K562 (cell line): ENCODE measurements around the gene USP5. TPM values are rescaled to one million over a fixed set of nuclear protein-coding genes. Genes with fewer than 3 reads are reported as not detected.
A peak's percentile ranks its signal among the peaks of the same experiment; 100 is the strongest.

Experiments used
- BACH1 ChIP-seq: fragments of 200-800 bp; sonication (Bioruptor generic); IDR thresholded peaks from 2 replicates; pipeline ENCODE4 v1.6.1; 2016; ENCODE audit warnings: missing genetic modification characterization, missing compliant biosample characterization
- ELF1 ChIP-seq: fragments of 200-800 bp; sonication (Bioruptor generic); IDR thresholded peaks from 2 replicates; pipeline ENCODE4 v1.6.1; 2016; ENCODE audit warnings: missing genetic modification characterization, missing compliant biosample characterization
- NCOR1 ChIP-seq: fragments of 450-650 bp; IDR thresholded peaks from 2 replicates; pipeline ENCODE4 v1.6.1; 2016; ENCODE audit warnings: mild to moderate bottlenecking, moderate library complexity
- RAD51 ChIP-seq: fragments of 450-650 bp; IDR thresholded peaks from 2 replicates; pipeline ENCODE4 v1.7.1; 2016; ENCODE audit warnings: low read depth, mild to moderate bottlenecking, borderline replicate concordance
- RCOR1 ChIP-seq, 2 experiments: IDR thresholded peaks; 2 replicates each; pipeline ENCODE4 v1.6.1; 2012; ENCODE audit warnings: low read depth in 2 of 2, low read length in 2 of 2, borderline replicate concordance in 1 of 2, improper control_type of control experiment in 1 of 2
- SMARCE1 ChIP-seq: fragments of 450-650 bp; IDR thresholded peaks from 2 replicates; pipeline ENCODE4 v1.7.1; 2016; ENCODE audit warnings: mild to moderate bottlenecking
- SRF ChIP-seq, 2 experiments: fragments of 250-450, 450-650 bp in 1 of 2; sonication (Bioruptor Pico) in 1 of 2; sonication (generic) in 1 of 2; formaldehyde crosslinking; IDR thresholded peaks; 2 replicates each; pipeline versions ENCODE4 v1.5.0 to v1.5.1; 2020 to 2022; ENCODE audit warnings: mild to moderate bottlenecking in 1 of 2, missing genetic modification reagents in 1 of 2
- THRA ChIP-seq: fragments of 450-650 bp; IDR thresholded peaks from 2 replicates; pipeline ENCODE4 v1.6.1; 2017; ENCODE audit warnings: mild to moderate bottlenecking, moderate library complexity
- WHSC1 ChIP-seq: IDR thresholded peaks from one replicate; pipeline ENCODE4 v1.6.1; 2012; ENCODE audit warnings: low read length, control low read depth, inconsistent platforms
- ZNF175 ChIP-seq: fragments of 200-800 bp; sonication (Bioruptor generic); IDR thresholded peaks from 2 replicates; pipeline ENCODE4 v1.6.1; 2016; ENCODE audit warnings: low read depth, mild to moderate bottlenecking, missing genetic modification characterization, missing compliant biosample characterization
- ZNF184 ChIP-seq: sonication (generic); formaldehyde crosslinking; IDR thresholded peaks from 2 replicates; pipeline ENCODE4 v1.5.0; 2020; ENCODE audit warnings: missing genetic modification reagents
- ZNF282 ChIP-seq: sonication (generic); formaldehyde crosslinking; IDR thresholded peaks from 2 replicates; pipeline ENCODE4 v1.8.1; 2023; ENCODE audit warnings: missing genetic modification reagents
- ZNF766 ChIP-seq: fragments of 200-800 bp; sonication (Bioruptor generic); conservative IDR thresholded peaks from 2 replicates; pipeline ENCODE4 v1.6.1; 2016; ENCODE audit warnings: missing genetic modification characterization, missing compliant biosample characterization
- polyA plus RNA-seq, 8 experiments: library from polyadenylated mRNA; depleted of rRNA in 4 of 8; stranded (reverse) in 5 of 8; unstranded in 3 of 8; fragments of >200 nt; fragmentation: Nextera tagmentation in 2 of 8; fragmentation: Illumina TruSeq in 1 of 8; extraction: Ambion mirVana in 2 of 8; extraction: Trizol in 1 of 8; gene quantifications; 2 replicates each; pipeline versions ENCODE4 v1.2.1 to v1.2.3, GENCODE V29; 2011 to 2014; ENCODE audit warnings: inconsistent platforms in 1 of 8, missing spikeins in 1 of 8
- total RNA-seq, 7 experiments: library from RNA; depleted of rRNA in 6 of 7; stranded (reverse); fragments of >200 nt in 6 of 7; fragmentation: Illumina TruSeq in 2 of 7; extraction: Trizol in 2 of 7; gene quantifications; 2 replicates each; pipeline versions ENCODE4 v1.2.1 to v1.2.3, GENCODE V29; 2011 to 2021; ENCODE audit warnings: low replicate concordance in 1 of 7
- TF ChIP-seq, protein P1 (sequence below): IDR thresholded peaks from 3 replicates; pipeline ENCODE4 v1.6.1; 2011; ENCODE audit warnings: borderline replicate concordance, mild to moderate bottlenecking; ENCODE audit not compliant: insufficient read length, insufficient read depth
- TF ChIP-seq, protein P2 (sequence below): fragments of 450-650 bp; IDR thresholded peaks from 2 replicates; pipeline ENCODE4 v1.6.1; 2016; ENCODE audit warnings: low read depth, mild to moderate bottlenecking, moderate library complexity

USP5 gene
- total and polyA plus RNA-seq, 9 of the 15 experiments (the other 6 are each of a cell fraction or from before 2014, with no cell fraction given): 1.4 to 107 (median 48.6) TPM

DNA sequence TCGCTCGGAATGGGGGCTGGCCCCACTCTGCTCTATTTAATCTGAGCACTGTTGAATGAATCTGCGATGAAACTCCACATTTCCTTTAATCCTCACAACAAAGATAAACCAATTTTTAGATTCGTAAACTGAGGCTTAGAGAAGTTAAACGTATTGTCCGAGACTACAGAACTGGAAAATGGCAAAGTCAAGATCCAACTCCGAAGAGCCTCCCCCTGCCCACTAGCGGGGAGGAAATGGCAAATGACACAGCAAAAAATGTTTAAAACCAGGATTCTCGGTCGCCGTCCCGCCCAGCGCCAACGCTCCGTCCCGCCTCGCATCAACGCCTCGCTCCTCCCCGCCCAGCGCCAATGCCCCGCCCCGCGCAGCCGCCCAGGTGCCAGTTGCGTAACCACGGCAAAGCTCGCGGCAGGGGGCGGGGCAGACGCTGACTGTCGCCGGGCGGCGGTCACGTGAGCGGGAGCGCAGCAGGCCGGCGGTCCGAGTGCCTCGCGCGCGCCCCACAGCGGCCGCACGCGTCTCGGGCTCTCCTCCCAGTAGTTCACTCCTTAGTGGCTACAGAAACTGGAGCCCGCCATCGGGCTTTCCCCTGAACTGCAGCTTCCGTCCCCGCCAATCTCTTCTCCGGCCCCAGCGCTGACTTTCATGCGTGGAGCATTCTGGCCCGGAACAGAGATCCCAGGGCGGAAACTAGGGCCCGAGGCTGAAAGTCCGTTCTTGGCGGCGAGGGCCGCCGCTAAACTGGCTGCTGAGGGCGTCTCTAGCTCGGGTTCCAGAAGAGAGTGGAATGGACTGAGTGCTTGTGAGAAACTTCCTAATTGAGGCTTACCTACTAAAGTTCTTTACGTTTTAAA, 39.1 kb downstream of the USP5 start (continued):
- no peak for TF ChIP-seq THRA
- peak; percentile 85 for TF ChIP-seq BACH1 (tag)
- no peak for TF ChIP-seq ZNF766 (CRISPR knock-in tag)
- 0 out of 4 replicates have a peak, but pooled peaks of 1 of the 2 experiments have one; percentile 5 for TF ChIP-seq RCOR1 (IDR thresholded peaks at IDR 0.05; ENCODE audit: borderline replicate concordance in 1 of 2, low read depth in 2 of 2, low read length in 2 of 2)
- TF ChIP-seq RAD51: peak; percentile 82
- TF ChIP-seq ZNF184 (CRISPR knock-in tag): no peak
- TF ChIP-seq WHSC1: no peak
- no peak for TF ChIP-seq ZNF175 (CRISPR knock-in tag)
- peak; percentile 52 for TF ChIP-seq NCOR1
- TF ChIP-seq, protein P1, sequence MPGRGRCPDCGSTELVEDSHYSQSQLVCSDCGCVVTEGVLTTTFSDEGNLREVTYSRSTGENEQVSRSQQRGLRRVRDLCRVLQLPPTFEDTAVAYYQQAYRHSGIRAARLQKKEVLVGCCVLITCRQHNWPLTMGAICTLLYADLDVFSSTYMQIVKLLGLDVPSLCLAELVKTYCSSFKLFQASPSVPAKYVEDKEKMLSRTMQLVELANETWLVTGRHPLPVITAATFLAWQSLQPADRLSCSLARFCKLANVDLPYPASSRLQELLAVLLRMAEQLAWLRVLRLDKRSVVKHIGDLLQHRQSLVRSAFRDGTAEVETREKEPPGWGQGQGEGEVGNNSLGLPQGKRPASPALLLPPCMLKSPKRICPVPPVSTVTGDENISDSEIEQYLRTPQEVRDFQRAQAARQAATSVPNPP: no peak
- no peak for TF ChIP-seq ZNF282 (CRISPR knock-in tag)
- no peak for TF ChIP-seq SRF (CRISPR knock-in tag; IDR thresholded peaks at IDR 0.05)
- peak; percentile 3; the same call in 1 of the 2 replicates for TF ChIP-seq ELF1 (tag)
- TF ChIP-seq SMARCE1: peak; percentile 36; the same call in 1 of the 2 replicates
- TF ChIP-seq, protein P2, sequence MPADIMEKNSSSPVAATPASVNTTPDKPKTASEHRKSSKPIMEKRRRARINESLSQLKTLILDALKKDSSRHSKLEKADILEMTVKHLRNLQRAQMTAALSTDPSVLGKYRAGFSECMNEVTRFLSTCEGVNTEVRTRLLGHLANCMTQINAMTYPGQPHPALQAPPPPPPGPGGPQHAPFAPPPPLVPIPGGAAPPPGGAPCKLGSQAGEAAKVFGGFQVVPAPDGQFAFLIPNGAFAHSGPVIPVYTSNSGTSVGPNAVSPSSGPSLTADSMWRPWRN: no peak
